Body of pancreas (tissue), 4 donors: ENCODE measurements around the gene DCAF7. TPM values are rescaled to one million over a fixed set of nuclear protein-coding genes. Genes with fewer than 3 reads are reported as not detected.

Experiments
- ATAC-seq: fragments of 150-250 bp; one replicate; pipeline ENCODE4 v1.9.1; 2016
- DNase-seq, 4 donors: peaks; one replicate each; pipeline ENCODE4 v3.0.0-alpha.2; 2019
- H3K27ac ChIP-seq, 4 donors: fragments of 200-600 bp; sonication (generic); 1 replicate in 3 of 4; 2 replicates in 1 of 4; pipeline versions ENCODE4 v1.5.1 to v1.6.1; 2016 to 2019; ENCODE audit warnings: mild to moderate bottlenecking in 1 of 4, mixed read lengths in 1 of 4, moderate library complexity in 1 of 4
- H3K27me3 ChIP-seq, 2 donors: fragments of 200-600 bp; sonication (generic); one replicate each; pipeline ENCODE4 v1.6.0; 2016; ENCODE audit warnings: mild to moderate bottlenecking in 1 of 2
- H3K36me3 ChIP-seq, 2 donors: fragments of 200-600 bp; sonication (generic); replicated peaks in 1 of 2; 2 replicates each; pipeline ENCODE4 v1.5.1; 2016; ENCODE audit warnings: low read depth in 2 of 2; ENCODE audit not compliant: insufficient read depth in 1 of 2
- H3K4me1 ChIP-seq: fragments of 200-600 bp; sonication (generic); one replicate; pipeline ENCODE4 v1.6.0; 2016
- H3K4me3 ChIP-seq, 2 donors: fragments of 200-600 bp; sonication (generic); 1 replicate in 1 of 2; 2 replicates in 1 of 2; pipeline ENCODE4 v1.5.1; 2016 to 2019
- H3K9me3 ChIP-seq, 3 donors: fragments of 200-600 bp; sonication (generic); 1 replicate in 2 of 3; 2 replicates in 1 of 3; pipeline ENCODE4 v1.5.1; 2016
- CTCF ChIP-seq, 7 experiments: fragments of 450-650 bp in 4 of 7; fragments of 200-600 bp in 3 of 7; sonication (generic) in 3 of 7; IDR thresholded peaks; one replicate each; pipeline ENCODE4 v1.5.1; 2016 to 2019; ENCODE audit warnings: antibody characterized with exemption in 7 of 7
- POLR2A ChIP-seq, 3 donors: fragments of 450-650 bp; IDR thresholded peaks; one replicate each; pipeline ENCODE4 v1.6.1; 2016; ENCODE audit warnings: antibody characterized with exemption in 3 of 3, mild to moderate bottlenecking in 2 of 3
- WGBS, 2 donors: methylation state at CpG; one replicate each; pipeline ENCODE4 v1.1.5; 2017; 5-methylcytosine and 5-hydroxymethylcytosine counted together
- intact Hi-C: fragments of 100-400 bp; cut with DNase I; formaldehyde crosslinking; loops from one replicate; pipeline ENCODE4 v1.15.1; 2023
- total RNA-seq, 2 donors: library from RNA; depleted of rRNA; stranded (reverse); fragments of >200 nt; gene quantifications; one replicate each; pipeline ENCODE4 v1.1.0, GENCODE V29; 2016

DCAF7 gene
- total RNA-seq, 2 donors from 2014 or later = 16.8 to 16.9 TPM

GRCh38 chr17:63600569-63601438 lies 50.5 kb downstream of the DCAF7 start, which contains the start of gene TACO1:
TSS of gene TACO1 (plus strand) at chr17:63600895. CDS start at chr17:63601084, 189 bp downstream.
- H3K4me1 ChIP-seq = peaks cover 19% of the 10 kb centered on the region
- H3K36me3 ChIP-seq = peaks cover 0 to 9% of the 10 kb centered on the region in 2 donors
- no peaks in the 10 kb centered on the region for H3K27me3 ChIP-seq
- intact Hi-C loops = no loop called here
- peak in 2 of 7 experiments; percentile 6 to 12 for TF ChIP-seq CTCF (IDR thresholded peaks at IDR 0.05)
- TF ChIP-seq POLR2A (IDR thresholded peaks at IDR 0.05) = peak; percentile 25 to 76 (median 76)
- ATAC-seq (peak; percentile 98), DNase-seq (peak; percentile 85 to 87 (median 85))
- H3K9me3 ChIP-seq = no peaks in the 10 kb centered on the region
- H3K4me3 ChIP-seq = peak within 1 kb of the TSS; percentile 69 to 92
- peak within 1 kb of the TSS; percentile 52 to 85 (median 74) for H3K27ac ChIP-seq
- WGBS, 2 donors = 1 to 3% methylated on average over 21 to 61 of the region's 61 CpGs

GRCh38 chr17:63601439-63602371 lies 51.4 kb downstream of the DCAF7 start:
- Histone ChIP-seq H3K27me3 (no peaks in the 10 kb centered on the region), H3K4me1 (peaks cover 19% of the 10 kb centered on the region), H3K27ac (peak overlapping the region in 3 of 4 donors; percentile 65 to 85 (median 84)), H3K9me3 (no peaks in the 10 kb centered on the region), H3K4me3 (peak overlapping the region; percentile 69 to 92), H3K36me3 (peaks cover 0 to 12% of the 10 kb centered on the region in 2 donors)
- DNase-seq (peak in 2 of 4 donors; percentile 9 to 18), ATAC-seq (peak; percentile 23)
- 29 to 37% methylated on average over 9 of the region's 9 CpGs for WGBS, 2 donors
- no peak for TF ChIP-seq CTCF (IDR thresholded peaks at IDR 0.05)
- intact Hi-C loops = no loop called here

- Histone ChIP-seq H3K27ac (no peak overlapping the region), H3K36me3 (peaks cover 0 to 26% of the 10 kb centered on the region in 2 donors), H3K9me3 (no peaks in the 10 kb centered on the region), H3K27me3 (no peaks in the 10 kb centered on the region), H3K4me1 (no peaks in the 10 kb centered on the region), H3K4me3 (no peak overlapping the region)
- ATAC-seq (no peak), DNase-seq (no peak)
- no peak for TF ChIP-seq POLR2A (IDR thresholded peaks at IDR 0.05)
- no peak for TF ChIP-seq CTCF (IDR thresholded peaks at IDR 0.05)
- intact Hi-C loops = loop anchor here (5.0 kb wide), 1 partner anchor 178 kb away; no protein-coding TSS in a partner anchor
- 73 to 76% methylated on average over 6 of the region's 6 CpGs for WGBS, 2 donors
Observed at GRCh38 chr17:63609816-63610573, 59.7 kb downstream of the DCAF7 start.

- DNase-seq (no peak), ATAC-seq (no peak)
- H3K4me1 ChIP-seq = no peaks in the 10 kb centered on the region
- H3K27ac ChIP-seq = no peak overlapping the region
- TF ChIP-seq POLR2A (IDR thresholded peaks at IDR 0.05) = no peak
- TF ChIP-seq CTCF (IDR thresholded peaks at IDR 0.05) = no peak
- WGBS, 2 donors = 85 to 89% methylated on average over 8 to 10 of the region's 10 CpGs
- H3K9me3 ChIP-seq = no peaks in the 10 kb centered on the region
- peaks cover 0 to 21% of the 10 kb centered on the region in 2 donors for H3K36me3 ChIP-seq
- intact Hi-C loops = no loop called here
- H3K4me3 ChIP-seq = no peak overlapping the region
- H3K27me3 ChIP-seq = no peaks in the 10 kb centered on the region
Observed at GRCh38 chr17:63610854-63611253, 60.6 kb downstream of the DCAF7 start.
